IMR-90 (cell line): ENCODE data around the gene PDCD2. TPM values are rescaled to one million over a fixed set of nuclear protein-coding genes. Genes with fewer than 3 reads are reported as not detected.

Experiments used
- ATAC-seq: fragments of 200-7000 bp; cut with Tn5 transposase; 2 replicates; pipeline ENCODE4 v1.9.1; 2020; ENCODE audit warnings: low read depth, mild to moderate bottlenecking, moderate library complexity
- BruUV-seq: library from RNA; stranded (reverse); fragments of 400-500 nt; replicated peaks from 2 replicates; lab custom pipeline; 2021; lab: Mats Ljungman, UMichigan
- CTCF ChIA-PET: fragments of 300-600 bp; formaldehyde crosslinking; extraction: SDS; loops from one replicate; lab custom pipeline; 2021; ENCODE audit warnings: antibody characterized with exemption; lab: Yijun Ruan, JAX
- POLR2A ChIA-PET: fragments of 300-600 bp; sonication (Branson Sonifier 250); formaldehyde crosslinking; loops from one replicate; lab custom pipeline; 2022; ENCODE audit warnings: antibody characterized with exemption; ENCODE audit not compliant: unreplicated experiment; lab: Charles Lee
- DNase-seq: peaks from one replicate; pipeline ENCODE4 v3.0.0; 2013
- H2AFZ ChIP-seq: replicated peaks from 2 replicates; pipeline ENCODE3; 2013; ENCODE audit warnings: low read length, mild to moderate bottlenecking; ENCODE audit not compliant: poor library complexity
- H2AK5ac ChIP-seq: 2 replicates; pipeline ENCODE4 v1.6.1; 2013; ENCODE audit warnings: low read depth, low read length, inconsistent platforms
- H2AK9ac ChIP-seq: replicated peaks from 2 replicates; pipeline ENCODE3; 2013; ENCODE audit warnings: mild to moderate bottlenecking, low read depth, low read length, moderate library complexity; ENCODE audit not compliant: poor library complexity
- H2BK120ac ChIP-seq: 2 replicates; pipeline ENCODE4 v1.6.1; 2013; ENCODE audit warnings: low read depth, low read length, inconsistent platforms
- H2BK15ac ChIP-seq: 3 replicates; pipeline ENCODE4 v1.6.1; 2013; ENCODE audit warnings: low read depth, low read length, inconsistent platforms
- H2BK20ac ChIP-seq: 2 replicates; pipeline ENCODE4 v1.6.1; 2013; ENCODE audit warnings: low read depth, mild to moderate bottlenecking, inconsistent platforms, low read length, moderate library complexity
- H2BK5ac ChIP-seq: 2 replicates; pipeline ENCODE4 v1.6.1; 2013; ENCODE audit warnings: mild to moderate bottlenecking, low read depth, low read length, inconsistent platforms; ENCODE audit not compliant: poor library complexity, severe bottlenecking
- H3K14ac ChIP-seq: replicated peaks from 2 replicates; pipeline ENCODE4 v1.6.1; 2013; ENCODE audit warnings: low read depth, low read length, inconsistent platforms
- H3K18ac ChIP-seq: 2 replicates; pipeline ENCODE4 v1.6.1; 2013; ENCODE audit warnings: low read depth, low read length, control low read depth
- H3K23ac ChIP-seq: 2 replicates; pipeline ENCODE4 v1.6.1; 2013; ENCODE audit warnings: low read depth, low read length, inconsistent platforms
- H3K27ac ChIP-seq: 2 replicates; pipeline ENCODE4 v1.5.1; 2013; ENCODE audit warnings: mild to moderate bottlenecking, control low read depth, low read length; ENCODE audit not compliant: insufficient read depth
- H3K27me3 ChIP-seq: 2 replicates; pipeline ENCODE4 v1.6.1; 2013; ENCODE audit warnings: low read length; ENCODE audit not compliant: control insufficient read depth, insufficient read depth
- H3K36me3 ChIP-seq: 2 replicates; pipeline ENCODE4 v1.6.1; 2013; ENCODE audit warnings: low read length, mixed read lengths; ENCODE audit not compliant: control insufficient read depth, insufficient read depth
- H3K4ac ChIP-seq: 2 replicates; pipeline ENCODE4 v1.6.1; 2013; ENCODE audit warnings: low read depth, low read length, inconsistent platforms
- H3K4me1 ChIP-seq: 2 replicates; pipeline ENCODE4 v1.6.1; 2013; ENCODE audit warnings: low read length, mixed read lengths; ENCODE audit not compliant: control insufficient read depth, insufficient read depth
- H3K4me2 ChIP-seq: 2 replicates; pipeline ENCODE4 v1.6.1; 2013; ENCODE audit warnings: low read depth, mild to moderate bottlenecking, control low read depth, low read length, moderate library complexity
- H3K4me3 ChIP-seq: 2 replicates; pipeline ENCODE4 v1.5.1; 2013; ENCODE audit warnings: low read depth, mild to moderate bottlenecking, control low read depth, low read length, moderate library complexity; ENCODE audit not compliant: insufficient read depth
- H3K56ac ChIP-seq: 2 replicates; pipeline ENCODE4 v1.6.1; 2013; ENCODE audit warnings: low read length, inconsistent platforms; ENCODE audit not compliant: insufficient read depth; ENCODE audit errors: extremely low read depth
- H3K79me1 ChIP-seq, 2 experiments: 2 replicates each; pipeline ENCODE4 v1.6.1; 2013; ENCODE audit warnings: low read length in 2 of 2, inconsistent platforms in 1 of 2, low read depth in 1 of 2
- H3K9ac ChIP-seq: 2 replicates; pipeline ENCODE4 v1.6.1; 2013; ENCODE audit warnings: low read depth, low read length, control low read depth
- H3K9me1 ChIP-seq: 2 replicates; pipeline ENCODE4 v1.6.1; 2013; ENCODE audit warnings: low read length, inconsistent platforms; ENCODE audit not compliant: insufficient read depth
- H3K9me3 ChIP-seq: 2 replicates; pipeline ENCODE4 v1.6.1; 2013; ENCODE audit warnings: low read length; ENCODE audit not compliant: control insufficient read depth, insufficient read depth
- H4K20me1 ChIP-seq: 2 replicates; pipeline ENCODE4 v1.6.1; 2013; ENCODE audit warnings: low read length, inconsistent platforms; ENCODE audit not compliant: insufficient read depth
- H4K5ac ChIP-seq: 2 replicates; pipeline ENCODE4 v1.6.1; 2013; ENCODE audit warnings: mild to moderate bottlenecking, low read depth, low read length, control low read depth
- H4K8ac ChIP-seq, 2 experiments: 2 replicates each; pipeline ENCODE4 v1.6.1; 2013; ENCODE audit warnings: low read depth in 2 of 2, low read length in 2 of 2, control low read depth in 1 of 2, inconsistent platforms in 1 of 2
- H4K91ac ChIP-seq: 2 replicates; pipeline ENCODE4 v1.6.1; 2013; ENCODE audit warnings: low read depth, low read length, inconsistent platforms; ENCODE audit not compliant: insufficient read depth
- BHLHE40 ChIP-seq: fragments of 150-350 bp; IDR thresholded peaks from 2 replicates; pipeline ENCODE4 v1.6.1; 2016; ENCODE audit warnings: mild to moderate bottlenecking, low read depth, low read length
- CEBPB ChIP-seq: IDR thresholded peaks from 2 replicates; pipeline ENCODE4 v1.6.1; 2012; ENCODE audit warnings: low read depth, low read length, improper control_type of control experiment
- CTCF ChIP-seq: conservative IDR thresholded peaks from 2 replicates; pipeline ENCODE4 v1.5.1; 2012; ENCODE audit warnings: mild to moderate bottlenecking, low read depth, low read length, improper control_type of control experiment
- FOS ChIP-seq: fragments of 150-350 bp; IDR thresholded peaks from 2 replicates; pipeline ENCODE4 v1.6.1; 2016; ENCODE audit warnings: low read depth, low read length
- MAZ ChIP-seq: IDR thresholded peaks from 2 replicates; pipeline ENCODE4 v1.6.1; 2012; ENCODE audit warnings: low read depth, mild to moderate bottlenecking, low read length, improper control_type of control experiment, moderate library complexity, borderline replicate concordance
- RFX5 ChIP-seq: IDR thresholded peaks from 2 replicates; pipeline ENCODE4 v1.8.0; 2012; ENCODE audit warnings: low read depth, mild to moderate bottlenecking, low read length, moderate library complexity
- SMC3 ChIP-seq: fragments of 150-350 bp; IDR thresholded peaks from 2 replicates; pipeline ENCODE4 v1.6.1; 2016; ENCODE audit warnings: low read depth, mild to moderate bottlenecking, antibody characterized with exemption, low read length, moderate library complexity
- WGBS, 2 experiments: methylation state at CpG; one replicate each; pipeline versions ENCODE4 v1.1.5 to v1.1.7; 2013; ENCODE audit warnings: missing lambda C conversion rate in 2 of 2; ENCODE audit not compliant: insufficient read length in 1 of 2; ENCODE audit errors: extremely low coverage in 2 of 2; 5-methylcytosine and 5-hydroxymethylcytosine counted together
- dilution Hi-C: fragments of 300-500 bp; cut with HindIII; formaldehyde crosslinking; loops from one replicate; pipeline ENCODE4 v1.14.3; 2018; ENCODE audit warnings: low sequenced_read_pairs; ENCODE audit not compliant: unreplicated experiment
- in situ Hi-C: fragments of 300-500 bp; cut with MboI; formaldehyde crosslinking; loops from 3 replicates; pipeline ENCODE4 v1.14.3; 2019; ENCODE audit warnings: low sequenced_read_pairs, inconsistent platforms, mixed read lengths
- intact Hi-C: fragments of 100-400 bp; cut with micrococcal nuclease; formaldehyde crosslinking; loops from 2 replicates; pipeline ENCODE4 v1.10.0; 2022
- polyA plus RNA-seq, 3 experiments: library from polyadenylated mRNA; depleted of rRNA; stranded (reverse); fragments of >200 nt; gene quantifications; 2 replicates each; pipeline ENCODE4 v1.2.3, GENCODE V29; 2012; ENCODE audit warnings: low replicate concordance in 1 of 3
- total RNA-seq: library from RNA; depleted of rRNA; stranded (reverse); fragments of >200 nt; gene quantifications from 2 replicates; pipeline ENCODE4 v1.2.3, GENCODE V29; 2012

PDCD2 gene
- total and polyA plus RNA-seq, 2 of the 4 experiments (the other 2 are of a cell fraction): 46.1 to 48.8 TPM

- no peaks in the 10 kb centered on the region for H3K9me3 ChIP-seq
- H3K9me1 ChIP-seq: no peaks in the 10 kb centered on the region
- H3K18ac ChIP-seq: no peak overlapping the region
- WGBS, 2 experiments: no CpG with 5 or more reads among the region's 8 CpGs
- no peak overlapping the region for H3K23ac ChIP-seq
- no peak overlapping the region for H2BK15ac ChIP-seq
- H2AK9ac ChIP-seq: no peak overlapping the region
- H3K4ac ChIP-seq: no peak overlapping the region
- no peak overlapping the region for H2BK120ac ChIP-seq
- H3K4me3 ChIP-seq: no peak overlapping the region
- H4K5ac ChIP-seq: no peak overlapping the region
- H3K56ac ChIP-seq: no peak overlapping the region
- no peak overlapping the region for H3K27ac ChIP-seq
- intact Hi-C loops: no loop called here
- in situ Hi-C loops: no loop called here
- BruUV-seq: no TSS peak
- H3K36me3 ChIP-seq: peaks cover 36% of the 10 kb centered on the region
- ChIA-PET CTCF (no interaction called here), POLR2A (no interaction called here)
- ATAC-seq (no peak), DNase-seq (no peak)
- TF ChIP-seq CEBPB (no peak), FOS (no peak), BHLHE40 (no peak), SMC3 (no peak), CTCF (no peak), RFX5 (no peak), MAZ (no peak)
- H2BK5ac ChIP-seq: no peak overlapping the region
- no peak overlapping the region for H3K9ac ChIP-seq
- no peak overlapping the region for H2AK5ac ChIP-seq
- H3K27me3 ChIP-seq: no peaks in the 10 kb centered on the region
- H3K14ac ChIP-seq: no peak overlapping the region
- no peak overlapping the region for H4K8ac ChIP-seq
- no peaks in the 10 kb centered on the region for H4K20me1 ChIP-seq
- peaks cover 2% of the 10 kb centered on the region in 2 experiments; a peak in 1 of 4 replicates for H3K79me1 ChIP-seq
- H3K4me2 ChIP-seq: no peak overlapping the region
- no peak overlapping the region for H2BK20ac ChIP-seq
- no peak overlapping the region for H2AFZ ChIP-seq
- dilution Hi-C loops: no loop called here
- no peak overlapping the region for H4K91ac ChIP-seq
- H3K4me1 ChIP-seq: no peaks in the 10 kb centered on the region
These were observed 19.4 kb downstream of the PDCD2 start for GRCh38 chr6:170564936-170565530.
